Panc1 (cell line): ENCODE results near the gene RIC8B.

Source experiments
- SIN3A ChIP-seq: IDR thresholded peaks from 2 replicates; pipeline ENCODE4 v1.6.1; 2012; ENCODE audit warnings: low read depth, mild to moderate bottlenecking, low read length, moderate library complexity, borderline replicate concordance; ENCODE audit not compliant: insufficient read depth
- TCF7L2 ChIP-seq: IDR thresholded peaks from 2 replicates; pipeline ENCODE4 v1.6.1; 2011; ENCODE audit warnings: mild to moderate bottlenecking, low read depth, low read length, inconsistent platforms
- TF ChIP-seq, protein P1 (sequence below): fragments of 450-650 bp; IDR thresholded peaks from 2 replicates; pipeline ENCODE4 v1.5.1; 2017; ENCODE audit warnings: mild to moderate bottlenecking
- TF ChIP-seq, protein P2 (sequence below), 2 experiments: IDR thresholded peaks; 2 replicates each; pipeline ENCODE4 v1.6.1; 2011 to 2012; ENCODE audit warnings: low read depth in 2 of 2, control low read depth in 1 of 2, low read length in 1 of 2, mild to moderate bottlenecking in 1 of 2, moderate library complexity in 1 of 2; ENCODE audit not compliant: insufficient read depth in 1 of 2

DNA sequence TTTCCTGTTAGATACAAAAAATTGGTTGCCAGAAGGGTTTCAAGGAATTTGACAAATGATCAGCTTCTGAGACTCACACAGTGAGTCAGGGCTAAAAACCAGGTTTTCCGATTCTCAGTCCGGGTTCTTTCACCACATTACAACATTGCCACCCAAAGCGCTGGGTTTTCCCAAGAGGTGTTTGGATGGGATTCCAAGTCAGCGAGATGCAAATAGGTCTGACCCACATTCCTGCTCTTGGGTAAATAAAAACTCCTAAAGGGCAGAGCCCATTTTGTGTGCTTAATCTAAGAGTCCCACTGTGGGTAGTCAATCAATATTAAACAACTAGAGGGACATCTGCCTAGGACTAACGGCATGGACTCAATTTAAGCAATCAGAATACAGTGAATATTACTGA lies 5.4 kb upstream of the RIC8B start:
- TF ChIP-seq, protein P1, sequence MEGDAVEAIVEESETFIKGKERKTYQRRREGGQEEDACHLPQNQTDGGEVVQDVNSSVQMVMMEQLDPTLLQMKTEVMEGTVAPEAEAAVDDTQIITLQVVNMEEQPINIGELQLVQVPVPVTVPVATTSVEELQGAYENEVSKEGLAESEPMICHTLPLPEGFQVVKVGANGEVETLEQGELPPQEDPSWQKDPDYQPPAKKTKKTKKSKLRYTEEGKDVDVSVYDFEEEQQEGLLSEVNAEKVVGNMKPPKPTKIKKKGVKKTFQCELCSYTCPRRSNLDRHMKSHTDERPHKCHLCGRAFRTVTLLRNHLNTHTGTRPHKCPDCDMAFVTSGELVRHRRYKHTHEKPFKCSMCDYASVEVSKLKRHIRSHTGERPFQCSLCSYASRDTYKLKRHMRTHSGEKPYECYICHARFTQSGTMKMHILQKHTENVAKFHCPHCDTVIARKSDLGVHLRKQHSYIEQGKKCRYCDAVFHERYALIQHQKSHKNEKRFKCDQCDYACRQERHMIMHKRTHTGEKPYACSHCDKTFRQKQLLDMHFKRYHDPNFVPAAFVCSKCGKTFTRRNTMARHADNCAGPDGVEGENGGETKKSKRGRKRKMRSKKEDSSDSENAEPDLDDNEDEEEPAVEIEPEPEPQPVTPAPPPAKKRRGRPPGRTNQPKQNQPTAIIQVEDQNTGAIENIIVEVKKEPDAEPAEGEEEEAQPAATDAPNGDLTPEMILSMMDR = no peak
- TF ChIP-seq, protein P2, sequence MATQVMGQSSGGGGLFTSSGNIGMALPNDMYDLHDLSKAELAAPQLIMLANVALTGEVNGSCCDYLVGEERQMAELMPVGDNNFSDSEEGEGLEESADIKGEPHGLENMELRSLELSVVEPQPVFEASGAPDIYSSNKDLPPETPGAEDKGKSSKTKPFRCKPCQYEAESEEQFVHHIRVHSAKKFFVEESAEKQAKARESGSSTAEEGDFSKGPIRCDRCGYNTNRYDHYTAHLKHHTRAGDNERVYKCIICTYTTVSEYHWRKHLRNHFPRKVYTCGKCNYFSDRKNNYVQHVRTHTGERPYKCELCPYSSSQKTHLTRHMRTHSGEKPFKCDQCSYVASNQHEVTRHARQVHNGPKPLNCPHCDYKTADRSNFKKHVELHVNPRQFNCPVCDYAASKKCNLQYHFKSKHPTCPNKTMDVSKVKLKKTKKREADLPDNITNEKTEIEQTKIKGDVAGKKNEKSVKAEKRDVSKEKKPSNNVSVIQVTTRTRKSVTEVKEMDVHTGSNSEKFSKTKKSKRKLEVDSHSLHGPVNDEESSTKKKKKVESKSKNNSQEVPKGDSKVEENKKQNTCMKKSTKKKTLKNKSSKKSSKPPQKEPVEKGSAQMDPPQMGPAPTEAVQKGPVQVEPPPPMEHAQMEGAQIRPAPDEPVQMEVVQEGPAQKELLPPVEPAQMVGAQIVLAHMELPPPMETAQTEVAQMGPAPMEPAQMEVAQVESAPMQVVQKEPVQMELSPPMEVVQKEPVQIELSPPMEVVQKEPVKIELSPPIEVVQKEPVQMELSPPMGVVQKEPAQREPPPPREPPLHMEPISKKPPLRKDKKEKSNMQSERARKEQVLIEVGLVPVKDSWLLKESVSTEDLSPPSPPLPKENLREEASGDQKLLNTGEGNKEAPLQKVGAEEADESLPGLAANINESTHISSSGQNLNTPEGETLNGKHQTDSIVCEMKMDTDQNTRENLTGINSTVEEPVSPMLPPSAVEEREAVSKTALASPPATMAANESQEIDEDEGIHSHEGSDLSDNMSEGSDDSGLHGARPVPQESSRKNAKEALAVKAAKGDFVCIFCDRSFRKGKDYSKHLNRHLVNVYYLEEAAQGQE (IDR thresholded peaks at IDR 0.05; ENCODE audit: insufficient read depth in 1 of 2, low read depth in 2 of 2, low read length in 1 of 2) = no peak
- no peak for TF ChIP-seq SIN3A
- no peak for TF ChIP-seq TCF7L2
